PC-3 (cell line): Measurements from ENCODE around the gene OSBPL1A.

Source experiments
- EZH2 ChIP-seq: fragments of 300-600 bp; sonication (generic); IDR thresholded peaks from one replicate; pipeline ENCODE4 v1.6.1; 2017; ENCODE audit warnings: antibody characterized with exemption, mild to moderate bottlenecking, low read length; ENCODE audit not compliant: unreplicated experiment
- TF ChIP-seq, protein P1 (sequence below): fragments of 300-600 bp; sonication (generic); conservative IDR thresholded peaks from 2 replicates; pipeline ENCODE4 v1.5.1; 2017; ENCODE audit warnings: antibody characterized with exemption, low read depth, mild to moderate bottlenecking, low read length

DNA sequence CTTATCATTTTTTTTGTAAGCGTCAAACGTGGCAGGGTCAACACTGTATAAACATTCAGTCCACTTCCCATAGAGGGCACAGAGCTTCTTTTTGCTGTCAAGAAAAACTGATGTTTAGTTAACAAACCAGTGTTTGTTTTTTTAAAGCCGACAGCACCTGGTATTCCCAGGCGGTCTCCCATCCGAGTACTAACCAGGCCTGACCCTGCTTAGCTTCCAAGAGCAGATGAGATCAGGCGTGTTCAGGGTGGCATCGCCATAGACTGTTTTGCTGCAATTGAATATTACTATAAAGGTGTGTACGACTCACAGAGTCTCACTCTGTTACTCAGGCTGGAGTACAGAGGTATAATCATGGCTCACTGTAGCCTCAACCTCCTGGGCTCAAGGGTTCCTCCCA, 227.3 kb downstream of the OSBPL1A start:
- TF ChIP-seq, protein P1, sequence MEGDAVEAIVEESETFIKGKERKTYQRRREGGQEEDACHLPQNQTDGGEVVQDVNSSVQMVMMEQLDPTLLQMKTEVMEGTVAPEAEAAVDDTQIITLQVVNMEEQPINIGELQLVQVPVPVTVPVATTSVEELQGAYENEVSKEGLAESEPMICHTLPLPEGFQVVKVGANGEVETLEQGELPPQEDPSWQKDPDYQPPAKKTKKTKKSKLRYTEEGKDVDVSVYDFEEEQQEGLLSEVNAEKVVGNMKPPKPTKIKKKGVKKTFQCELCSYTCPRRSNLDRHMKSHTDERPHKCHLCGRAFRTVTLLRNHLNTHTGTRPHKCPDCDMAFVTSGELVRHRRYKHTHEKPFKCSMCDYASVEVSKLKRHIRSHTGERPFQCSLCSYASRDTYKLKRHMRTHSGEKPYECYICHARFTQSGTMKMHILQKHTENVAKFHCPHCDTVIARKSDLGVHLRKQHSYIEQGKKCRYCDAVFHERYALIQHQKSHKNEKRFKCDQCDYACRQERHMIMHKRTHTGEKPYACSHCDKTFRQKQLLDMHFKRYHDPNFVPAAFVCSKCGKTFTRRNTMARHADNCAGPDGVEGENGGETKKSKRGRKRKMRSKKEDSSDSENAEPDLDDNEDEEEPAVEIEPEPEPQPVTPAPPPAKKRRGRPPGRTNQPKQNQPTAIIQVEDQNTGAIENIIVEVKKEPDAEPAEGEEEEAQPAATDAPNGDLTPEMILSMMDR: no peak
- no peak for TF ChIP-seq EZH2
